HG03135 (cell line): ENCODE data around the gene TADA2A.

Source experiments
- ATAC-seq: cut with Tn5 transposase; IDR thresholded peaks from one replicate; pipeline ENCODE4 v1.9.1; 2021; ENCODE audit warnings: mild to moderate bottlenecking, moderate library complexity; ENCODE audit not compliant: unreplicated experiment

Gene TADA2A

DNA sequence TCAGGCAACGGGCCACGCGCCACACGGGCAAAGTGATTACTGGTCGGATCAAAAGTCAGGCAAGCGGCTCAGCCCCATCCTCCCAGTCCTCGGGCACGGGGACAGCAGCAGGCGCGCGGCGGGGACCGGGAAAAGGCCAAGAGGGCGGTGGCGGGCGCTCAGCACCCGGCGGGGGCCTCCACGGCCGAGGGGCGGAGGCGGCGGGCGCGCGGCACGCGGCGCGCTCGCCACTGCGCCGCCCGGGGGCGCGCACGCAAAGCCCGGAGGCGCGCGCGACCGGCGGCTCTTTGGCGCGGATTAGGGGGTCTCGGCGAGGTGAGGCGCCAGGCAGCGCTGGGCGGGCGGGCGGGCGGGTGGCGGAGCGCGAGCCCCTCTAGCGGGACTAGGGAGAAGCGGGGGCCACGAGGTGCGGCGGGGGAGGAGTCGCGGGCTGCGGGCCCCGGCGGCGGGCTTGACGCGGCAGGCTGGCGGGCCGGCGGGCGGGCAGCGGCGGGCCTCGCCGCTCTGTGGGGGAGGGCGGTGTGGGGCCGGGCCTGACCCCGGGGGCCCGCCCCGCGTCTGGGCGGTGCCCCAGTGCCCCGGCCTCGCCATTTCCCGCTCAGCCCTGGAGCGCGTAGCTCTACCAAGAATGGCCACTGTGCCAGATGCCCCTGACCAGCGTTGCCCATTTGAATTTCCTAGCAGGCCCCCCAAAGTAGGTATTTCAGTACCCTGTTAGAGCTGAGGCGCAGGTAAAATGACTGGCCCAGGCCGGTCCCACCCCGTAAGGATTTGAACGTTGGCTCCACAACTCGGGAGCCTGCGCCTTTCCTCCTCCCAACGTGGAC lies at the start of gene TADA2A, which contains the start of gene ACACA:
Gene TADA2A, plus strand, starts transcription at position 252 of the 827 bp plus-strand sequence. CDS start 4,480 bp downstream, outside the sequence.
Gene ACACA, minus strand, starts transcription at position 202 of the 827 bp plus-strand sequence. CDS start 537 bp downstream, outside the sequence.
- peak; percentile 62 for ATAC-seq

- peak; percentile 27 for ATAC-seq
Measured at GRCh38 chr17:37358098-37358829, 48.4 kb upstream of the TADA2A start.

GRCh38 chr17:37358830-37359681 lies 47.6 kb upstream of the TADA2A start:
- ATAC-seq: peak; percentile 87

GRCh38 chr17:37359682-37360188 lies 47.0 kb upstream of the TADA2A start:
- ATAC-seq: no peak

DNA sequence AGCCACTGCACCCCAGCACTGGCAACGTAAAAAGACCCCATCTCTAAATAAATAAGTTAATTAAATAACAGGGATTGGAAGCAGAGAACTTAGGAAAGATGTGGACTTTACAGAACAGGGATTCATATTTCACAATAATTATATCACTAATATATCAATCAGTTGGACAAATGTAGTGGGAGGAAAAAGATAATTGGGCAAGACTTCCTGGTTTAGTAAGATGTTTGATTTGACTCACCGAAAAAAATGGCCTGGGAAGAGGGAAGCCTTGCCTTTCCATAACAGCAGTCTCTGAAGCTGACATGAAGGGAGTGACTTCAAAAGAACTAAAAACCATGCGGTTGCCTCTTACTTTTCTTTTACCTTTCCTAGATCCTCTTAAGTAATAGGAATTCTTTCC lies 46.1 kb upstream of the TADA2A start:
- ATAC-seq: no peak

DNA sequence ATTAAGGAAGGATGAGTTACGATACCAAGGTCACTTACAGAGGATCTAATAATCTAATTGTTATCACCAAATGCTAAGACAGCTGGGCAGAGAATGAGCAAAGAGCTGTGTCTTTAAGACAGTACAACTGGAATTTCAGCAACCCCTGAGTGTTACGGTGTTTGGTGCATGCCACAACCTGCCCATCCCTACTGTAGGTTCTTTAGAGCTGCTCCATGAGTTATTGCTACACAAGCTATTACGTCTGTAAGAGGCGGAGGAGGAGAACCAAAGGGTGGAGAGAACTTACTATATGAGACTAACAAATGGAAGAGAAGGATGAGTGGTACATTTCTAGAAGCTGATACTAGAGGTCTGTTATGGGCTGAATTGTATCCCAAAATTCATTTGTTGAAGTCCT lies 45.1 kb upstream of the TADA2A start:
- no peak for ATAC-seq

GRCh38 chr17:37365589-37365988 lies 41.1 kb upstream of the TADA2A start:
- ATAC-seq: no peak

- no peak for ATAC-seq
Measured at GRCh38 chr17:37368577-37368976, 38.1 kb upstream of the TADA2A start.

DNA sequence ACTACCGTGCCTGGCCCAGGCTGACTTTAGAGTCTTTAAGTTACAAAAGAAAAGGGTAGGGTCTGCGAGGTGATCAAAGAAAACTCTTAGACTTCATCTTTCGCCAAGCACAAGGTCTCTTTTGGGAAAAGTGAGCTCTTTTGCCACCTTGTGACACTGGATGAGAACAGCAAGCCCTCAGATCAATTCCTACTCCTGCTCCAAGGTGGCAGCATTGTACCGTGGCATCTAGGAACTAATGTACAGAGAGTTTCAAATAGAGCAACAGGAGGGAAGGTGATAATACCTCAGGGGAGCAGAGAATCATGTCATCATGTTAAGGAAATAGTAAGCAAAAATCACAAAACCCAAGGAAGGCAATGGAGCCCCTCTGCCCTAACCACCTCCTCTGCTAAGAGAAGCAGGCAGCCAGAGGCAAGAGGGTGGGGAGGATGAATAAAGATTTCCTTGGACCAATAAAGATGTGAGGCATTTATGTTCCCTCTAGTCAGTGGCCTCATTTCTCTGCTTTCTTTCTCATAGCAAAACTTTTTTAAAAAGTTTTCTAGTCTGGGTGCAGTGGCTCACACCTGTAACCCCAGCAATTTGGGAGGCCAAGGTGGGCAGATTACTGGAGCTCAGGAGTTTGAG lies 33.0 kb upstream of the TADA2A start:
- ATAC-seq: peak; percentile 60

- ATAC-seq: no peak
Measured at GRCh38 chr17:37375706-37376105, 31.0 kb upstream of the TADA2A start, which contains the start of gene C17orf78. TSS of gene C17orf78 (plus strand) at chr17:37375985. CDS start at chr17:37376093, 108 bp downstream.

DNA sequence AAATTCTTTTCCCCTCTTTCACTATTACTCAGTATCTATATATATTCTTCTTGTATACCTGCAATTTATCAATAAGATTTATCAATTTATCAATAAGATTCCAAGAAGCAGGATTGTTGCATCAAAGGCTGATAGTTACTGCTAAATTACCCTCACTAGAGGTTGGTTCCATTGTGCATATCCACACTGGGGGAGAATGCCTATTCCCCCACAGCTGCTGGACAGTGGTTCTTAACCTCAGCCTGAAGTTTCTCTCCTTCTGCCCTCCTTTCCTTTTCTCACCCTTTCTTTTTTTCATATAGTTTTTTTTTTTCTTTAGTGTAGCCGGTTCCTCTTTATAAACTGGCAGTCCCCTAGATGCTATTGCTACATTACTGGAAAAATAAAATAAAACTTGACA lies 24.6 kb upstream of the TADA2A start:
- ATAC-seq: no peak

DNA sequence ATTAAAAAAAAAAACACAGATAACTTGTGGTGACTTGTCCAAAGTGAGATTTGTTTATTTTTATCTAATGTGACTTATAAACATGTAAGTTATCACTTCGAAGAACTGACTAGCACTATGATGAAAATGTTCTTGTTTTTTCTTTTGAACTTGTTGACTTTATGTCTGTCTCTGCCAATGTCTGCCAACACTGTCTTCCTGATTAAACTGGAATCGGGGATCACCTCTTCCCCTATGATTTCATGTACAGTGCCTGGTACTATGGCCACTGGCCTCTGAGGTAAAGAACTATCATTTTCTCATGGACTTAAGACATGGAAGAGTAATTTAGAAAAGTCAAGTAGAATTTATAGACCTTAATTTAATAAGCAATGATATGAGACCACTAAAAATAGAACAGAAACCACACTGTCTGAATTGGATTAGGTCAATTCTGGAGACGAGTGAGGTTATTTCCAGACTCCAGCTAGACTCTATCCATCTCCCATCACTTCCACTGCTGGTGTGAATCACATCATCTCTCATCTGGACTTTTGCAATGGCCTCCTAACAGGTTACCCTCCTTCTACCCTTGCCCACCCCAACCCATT lies 22.0 kb upstream of the TADA2A start:
- no peak for ATAC-seq

- ATAC-seq: no peak
Measured at GRCh38 chr17:37385474-37385990, 21.2 kb upstream of the TADA2A start.

DNA sequence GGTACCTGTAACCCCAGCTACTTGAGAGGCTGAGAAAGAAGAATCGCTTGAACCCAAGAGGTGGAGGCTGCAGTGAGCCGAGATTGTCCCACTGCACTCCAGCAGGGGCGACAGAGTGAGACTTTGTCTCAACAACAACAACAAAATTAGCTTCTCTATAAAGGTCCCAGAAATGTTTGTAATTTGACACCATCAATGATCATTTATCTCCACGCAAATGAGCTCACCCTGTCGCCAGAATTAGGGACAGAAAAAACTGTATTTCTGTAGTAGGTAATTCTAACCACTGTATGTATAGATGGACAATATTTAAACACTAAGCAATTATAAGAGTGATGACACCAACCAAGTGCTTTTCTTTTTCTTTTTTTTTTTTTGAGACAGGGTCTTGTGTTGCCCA lies 20.2 kb upstream of the TADA2A start:
- ATAC-seq: no peak

DNA sequence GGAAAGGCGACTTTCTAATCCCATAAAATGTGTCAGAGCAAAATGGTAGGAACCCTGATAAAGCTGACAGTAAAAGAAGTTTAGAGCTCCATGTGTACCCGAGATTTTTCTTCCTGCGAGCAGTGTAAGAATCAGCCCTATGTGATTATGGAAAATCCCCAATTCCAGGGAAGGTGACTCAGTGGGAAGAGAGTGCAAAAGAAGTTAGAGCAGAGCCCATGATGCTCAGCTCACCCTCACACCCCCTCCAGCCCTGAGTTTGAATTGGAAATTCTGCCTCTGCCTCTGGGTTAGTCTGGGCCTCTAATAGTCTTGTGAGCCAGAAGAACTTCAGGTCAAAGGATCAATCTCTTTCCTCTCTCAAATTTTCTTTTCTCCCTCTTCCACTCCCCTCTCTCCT lies 18.4 kb upstream of the TADA2A start:
- no peak for ATAC-seq

DNA sequence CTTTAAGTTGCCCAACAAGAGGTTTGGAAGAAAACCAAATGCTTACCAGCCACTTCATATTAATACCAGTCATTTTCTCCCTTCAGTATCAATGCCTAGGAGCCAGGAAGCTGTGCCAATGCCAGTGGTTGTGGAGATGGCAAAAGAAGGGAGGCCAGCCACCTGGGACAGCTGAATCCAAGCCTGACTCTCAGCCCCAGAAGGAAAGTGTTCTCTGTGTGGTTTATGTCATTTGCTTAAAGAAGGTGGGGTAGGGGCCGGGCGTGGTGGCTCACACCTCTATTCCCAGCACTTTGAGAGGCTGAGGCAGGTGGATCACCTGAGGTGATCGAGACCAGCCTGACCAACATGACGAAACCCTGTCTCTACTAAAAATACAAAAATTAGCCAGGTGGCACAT lies 17.5 kb upstream of the TADA2A start:
- ATAC-seq: no peak

DNA sequence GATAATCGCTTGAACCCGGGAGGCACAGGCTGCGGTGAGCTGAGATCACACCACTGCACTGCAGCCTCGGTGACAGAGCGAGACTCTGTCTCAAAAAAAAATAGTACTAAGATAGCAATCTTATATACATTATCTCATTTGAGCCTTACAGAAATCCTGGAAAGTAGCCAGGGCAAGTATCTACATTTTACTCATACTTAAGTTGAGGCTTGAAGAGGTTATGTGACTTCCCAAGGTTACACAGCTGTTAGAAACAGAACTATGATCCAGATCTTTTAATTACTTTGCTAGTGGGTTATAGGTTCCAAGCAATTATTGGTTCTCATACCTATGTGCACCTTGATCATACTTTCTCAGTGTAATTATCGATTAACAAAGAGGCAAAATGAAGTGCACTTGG lies 15.5 kb upstream of the TADA2A start:
- ATAC-seq: no peak

GRCh38 chr17:37392024-37392590 lies 14.6 kb upstream of the TADA2A start:
- ATAC-seq: no peak

DNA sequence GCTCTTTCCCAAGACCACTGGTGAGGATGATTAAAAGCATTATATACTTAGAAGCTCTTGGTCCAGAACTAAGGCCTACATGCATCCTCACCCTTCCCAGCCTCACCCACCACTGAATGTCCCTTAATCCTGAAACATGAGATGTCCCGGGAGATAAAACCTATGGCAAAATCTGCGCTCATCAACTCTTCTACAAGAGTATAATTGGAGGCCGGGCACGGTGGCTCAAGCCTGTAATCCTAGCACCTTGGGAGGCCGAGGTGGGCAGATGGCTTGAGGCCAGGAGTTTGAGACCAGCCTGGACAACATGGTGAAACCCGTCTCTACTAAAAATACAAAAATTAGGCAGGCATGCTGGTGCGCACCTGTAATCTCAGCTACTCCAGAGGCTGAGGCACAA lies 13.3 kb upstream of the TADA2A start:
- no peak for ATAC-seq
